ENCODE measurements around the gene AAR2.

DNA sequence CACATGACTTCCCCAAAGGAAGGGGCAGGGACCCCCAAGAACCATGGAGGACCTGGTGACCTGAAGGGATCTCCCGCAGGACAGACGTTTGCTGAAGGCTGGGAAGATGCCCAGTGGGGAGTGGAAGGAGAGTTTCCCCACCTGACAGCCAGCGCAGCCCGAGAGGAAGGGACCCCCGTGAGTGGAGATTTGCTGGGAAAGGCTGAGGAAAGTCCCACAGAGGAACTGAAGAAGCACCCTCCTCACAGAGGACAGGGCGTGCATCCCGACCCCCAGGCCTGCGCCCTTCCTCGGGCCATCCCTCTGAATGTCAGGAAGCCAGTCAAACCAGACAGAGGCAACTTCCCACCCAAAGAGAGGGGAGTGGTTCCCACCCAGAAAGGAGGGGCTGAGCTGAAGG lies 29.6 kb upstream of the AAR2 start:
- TF ChIP-seq, protein P1, sequence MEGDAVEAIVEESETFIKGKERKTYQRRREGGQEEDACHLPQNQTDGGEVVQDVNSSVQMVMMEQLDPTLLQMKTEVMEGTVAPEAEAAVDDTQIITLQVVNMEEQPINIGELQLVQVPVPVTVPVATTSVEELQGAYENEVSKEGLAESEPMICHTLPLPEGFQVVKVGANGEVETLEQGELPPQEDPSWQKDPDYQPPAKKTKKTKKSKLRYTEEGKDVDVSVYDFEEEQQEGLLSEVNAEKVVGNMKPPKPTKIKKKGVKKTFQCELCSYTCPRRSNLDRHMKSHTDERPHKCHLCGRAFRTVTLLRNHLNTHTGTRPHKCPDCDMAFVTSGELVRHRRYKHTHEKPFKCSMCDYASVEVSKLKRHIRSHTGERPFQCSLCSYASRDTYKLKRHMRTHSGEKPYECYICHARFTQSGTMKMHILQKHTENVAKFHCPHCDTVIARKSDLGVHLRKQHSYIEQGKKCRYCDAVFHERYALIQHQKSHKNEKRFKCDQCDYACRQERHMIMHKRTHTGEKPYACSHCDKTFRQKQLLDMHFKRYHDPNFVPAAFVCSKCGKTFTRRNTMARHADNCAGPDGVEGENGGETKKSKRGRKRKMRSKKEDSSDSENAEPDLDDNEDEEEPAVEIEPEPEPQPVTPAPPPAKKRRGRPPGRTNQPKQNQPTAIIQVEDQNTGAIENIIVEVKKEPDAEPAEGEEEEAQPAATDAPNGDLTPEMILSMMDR (IDR thresholded peaks at IDR 0.05) = no peak
- TF ChIP-seq POLR2AphosphoS5 (IDR thresholded peaks at IDR 0.05; ENCODE audit: low read depth, low read length) = no peak
- TF ChIP-seq, protein P2, sequence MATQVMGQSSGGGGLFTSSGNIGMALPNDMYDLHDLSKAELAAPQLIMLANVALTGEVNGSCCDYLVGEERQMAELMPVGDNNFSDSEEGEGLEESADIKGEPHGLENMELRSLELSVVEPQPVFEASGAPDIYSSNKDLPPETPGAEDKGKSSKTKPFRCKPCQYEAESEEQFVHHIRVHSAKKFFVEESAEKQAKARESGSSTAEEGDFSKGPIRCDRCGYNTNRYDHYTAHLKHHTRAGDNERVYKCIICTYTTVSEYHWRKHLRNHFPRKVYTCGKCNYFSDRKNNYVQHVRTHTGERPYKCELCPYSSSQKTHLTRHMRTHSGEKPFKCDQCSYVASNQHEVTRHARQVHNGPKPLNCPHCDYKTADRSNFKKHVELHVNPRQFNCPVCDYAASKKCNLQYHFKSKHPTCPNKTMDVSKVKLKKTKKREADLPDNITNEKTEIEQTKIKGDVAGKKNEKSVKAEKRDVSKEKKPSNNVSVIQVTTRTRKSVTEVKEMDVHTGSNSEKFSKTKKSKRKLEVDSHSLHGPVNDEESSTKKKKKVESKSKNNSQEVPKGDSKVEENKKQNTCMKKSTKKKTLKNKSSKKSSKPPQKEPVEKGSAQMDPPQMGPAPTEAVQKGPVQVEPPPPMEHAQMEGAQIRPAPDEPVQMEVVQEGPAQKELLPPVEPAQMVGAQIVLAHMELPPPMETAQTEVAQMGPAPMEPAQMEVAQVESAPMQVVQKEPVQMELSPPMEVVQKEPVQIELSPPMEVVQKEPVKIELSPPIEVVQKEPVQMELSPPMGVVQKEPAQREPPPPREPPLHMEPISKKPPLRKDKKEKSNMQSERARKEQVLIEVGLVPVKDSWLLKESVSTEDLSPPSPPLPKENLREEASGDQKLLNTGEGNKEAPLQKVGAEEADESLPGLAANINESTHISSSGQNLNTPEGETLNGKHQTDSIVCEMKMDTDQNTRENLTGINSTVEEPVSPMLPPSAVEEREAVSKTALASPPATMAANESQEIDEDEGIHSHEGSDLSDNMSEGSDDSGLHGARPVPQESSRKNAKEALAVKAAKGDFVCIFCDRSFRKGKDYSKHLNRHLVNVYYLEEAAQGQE (IDR thresholded peaks at IDR 0.05; ENCODE audit: insufficient read depth in 1 of 2, low read depth in 2 of 2, low read length in 1 of 2) = no peak
- TF ChIP-seq SIN3A (IDR thresholded peaks at IDR 0.05; ENCODE audit: borderline replicate concordance, insufficient read depth, low read depth, low read length) = no peak
- no peak for TF ChIP-seq TCF7L2 (IDR thresholded peaks at IDR 0.05; ENCODE audit: low read depth, low read length)

Data from Panc1 (cell line).